ENCODE results near the gene PLOD3.

GRCh38 chr7:101240226-101241014 is 23.0 kb upstream of the PLOD3 start:
- no peak for TF ChIP-seq CTCF (IDR thresholded peaks at IDR 0.05; ENCODE audit: low read depth, low read length)
- TF ChIP-seq EZH2phosphoT487 (IDR thresholded peaks at IDR 0.05; ENCODE audit: low read depth), result no peak

Measured in OCI-LY3 (cell line).